HFF-Myc (cell line): Measurements from ENCODE around the gene BRINP3.

ENCODE experiments used
- DNase-seq: peaks from one replicate; pipeline ENCODE4 v3.0.0-alpha.2; 2011; ENCODE audit warnings: low read depth; ENCODE audit errors: extremely low read depth
- H3K4me3 ChIP-seq: replicated peaks from 2 replicates; pipeline ENCODE4 v1.5.1; 2011; ENCODE audit warnings: low read depth, mild to moderate bottlenecking, control low read depth, low read length
- CTCF ChIP-seq: IDR thresholded peaks from 2 replicates; pipeline ENCODE4 v1.5.1; 2012; ENCODE audit warnings: mild to moderate bottlenecking, low read depth, low read length, control low read depth; ENCODE audit errors: missing control alignments

BRINP3 gene

GRCh38 chr1:190464690-190465089 lies 13.0 kb downstream of the BRINP3 start:
- TF ChIP-seq CTCF: no peak
- H3K4me3 ChIP-seq: no peak overlapping the region
- no peak for DNase-seq

- no peak overlapping the region for H3K4me3 ChIP-seq
- DNase-seq: no peak
- no peak for TF ChIP-seq CTCF
These were observed 21.5 kb downstream of the BRINP3 start for GRCh38 chr1:190456129-190456528.

- H3K4me3 ChIP-seq: no peak overlapping the region
- no peak for TF ChIP-seq CTCF
- no peak for DNase-seq
These were observed 22.0 kb downstream of the BRINP3 start for GRCh38 chr1:190455631-190456030.

GRCh38 chr1:190453550-190453949 lies 24.1 kb downstream of the BRINP3 start:
- no peak for DNase-seq
- H3K4me3 ChIP-seq: no peak overlapping the region
- TF ChIP-seq CTCF: no peak

GRCh38 chr1:190452272-190452848 lies 25.3 kb downstream of the BRINP3 start:
- H3K4me3 ChIP-seq: no peak overlapping the region
- DNase-seq: no peak
- TF ChIP-seq CTCF: no peak

- no peak overlapping the region for H3K4me3 ChIP-seq
These were observed 33.2 kb downstream of the BRINP3 start for GRCh38 chr1:190444464-190444863.

More at GRCh38 chr1:190444464-190444863, 33.2 kb downstream of the BRINP3 start:
- no peak for DNase-seq
- no peak for TF ChIP-seq CTCF
